Measurements from ENCODE around the gene CACNA1F.
A peak's percentile ranks its signal among the peaks of the same experiment; 100 is the strongest.

CACNA1F gene

DNA sequence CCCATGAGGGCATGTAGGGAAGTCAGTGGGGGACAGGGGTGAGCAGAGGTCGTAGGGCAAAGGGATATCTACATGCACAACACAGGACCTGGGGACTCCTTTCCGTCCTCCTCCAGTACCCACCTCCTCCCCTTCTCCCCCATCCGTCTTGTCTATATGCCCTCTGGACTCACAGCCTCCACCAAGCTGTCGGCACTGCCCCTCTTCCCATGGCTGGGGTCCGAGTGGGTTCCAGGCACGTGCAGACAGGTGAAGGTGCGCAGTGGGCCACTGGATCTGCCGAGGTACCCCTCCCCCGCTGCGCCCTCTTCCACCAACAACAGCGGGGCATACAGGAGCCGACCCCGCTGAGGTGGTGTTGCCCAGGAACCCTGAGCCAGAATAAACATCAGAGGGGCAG, 27.7 kb downstream of the CACNA1F start:
- no peak overlapping the region for H3K4me3 Mint-ChIP-seq
- TF ChIP-seq, protein P1, sequence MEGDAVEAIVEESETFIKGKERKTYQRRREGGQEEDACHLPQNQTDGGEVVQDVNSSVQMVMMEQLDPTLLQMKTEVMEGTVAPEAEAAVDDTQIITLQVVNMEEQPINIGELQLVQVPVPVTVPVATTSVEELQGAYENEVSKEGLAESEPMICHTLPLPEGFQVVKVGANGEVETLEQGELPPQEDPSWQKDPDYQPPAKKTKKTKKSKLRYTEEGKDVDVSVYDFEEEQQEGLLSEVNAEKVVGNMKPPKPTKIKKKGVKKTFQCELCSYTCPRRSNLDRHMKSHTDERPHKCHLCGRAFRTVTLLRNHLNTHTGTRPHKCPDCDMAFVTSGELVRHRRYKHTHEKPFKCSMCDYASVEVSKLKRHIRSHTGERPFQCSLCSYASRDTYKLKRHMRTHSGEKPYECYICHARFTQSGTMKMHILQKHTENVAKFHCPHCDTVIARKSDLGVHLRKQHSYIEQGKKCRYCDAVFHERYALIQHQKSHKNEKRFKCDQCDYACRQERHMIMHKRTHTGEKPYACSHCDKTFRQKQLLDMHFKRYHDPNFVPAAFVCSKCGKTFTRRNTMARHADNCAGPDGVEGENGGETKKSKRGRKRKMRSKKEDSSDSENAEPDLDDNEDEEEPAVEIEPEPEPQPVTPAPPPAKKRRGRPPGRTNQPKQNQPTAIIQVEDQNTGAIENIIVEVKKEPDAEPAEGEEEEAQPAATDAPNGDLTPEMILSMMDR (IDR thresholded peaks at IDR 0.05) = no peak
- H3K27me3 Mint-ChIP-seq (ENCODE audit: low read depth, poor library complexity) = peaks cover 10% of the 10 kb centered on the region
- H3K27ac Mint-ChIP-seq = no peak overlapping the region
- H3K9me3 Mint-ChIP-seq = peaks cover 41% of the 10 kb centered on the region
- peaks cover 4% of the 10 kb centered on the region for H3K4me1 Mint-ChIP-seq
- H3K36me3 Mint-ChIP-seq (ENCODE audit: low read depth) = no peaks in the 10 kb centered on the region
- DNase-seq = no peak

DNA sequence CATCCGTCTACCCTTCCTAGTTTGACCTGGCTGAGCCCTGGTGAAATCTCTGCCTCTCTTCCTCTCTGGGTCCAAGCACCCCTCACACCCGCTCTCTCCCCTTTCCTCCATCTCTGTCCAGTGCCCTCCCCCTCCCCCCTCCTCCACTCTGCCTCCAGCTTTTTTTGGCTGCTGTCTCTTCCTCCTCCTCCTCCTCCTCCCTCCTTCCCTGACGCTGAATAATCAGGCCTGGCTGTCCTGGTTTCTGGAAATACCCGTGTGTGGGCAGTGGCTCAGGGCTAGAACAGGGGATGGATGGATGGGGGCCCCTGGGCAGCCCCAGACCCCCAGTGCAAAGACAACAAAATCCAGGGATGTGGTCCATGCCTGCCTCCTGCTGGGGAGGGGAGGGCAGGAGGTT, 28.4 kb downstream of the CACNA1F start:
- TF ChIP-seq, protein P1 (IDR thresholded peaks at IDR 0.05) = no peak
- Mint-ChIP-seq H3K36me3 (ENCODE audit: low read depth) (no peaks in the 10 kb centered on the region), H3K4me3 (no peak overlapping the region), H3K9me3 (peaks cover 42% of the 10 kb centered on the region), H3K27ac (no peak overlapping the region), H3K4me1 (peaks cover 5% of the 10 kb centered on the region), H3K27me3 (ENCODE audit: low read depth, poor library complexity) (peaks cover 10% of the 10 kb centered on the region)
- DNase-seq = no peak

DNA sequence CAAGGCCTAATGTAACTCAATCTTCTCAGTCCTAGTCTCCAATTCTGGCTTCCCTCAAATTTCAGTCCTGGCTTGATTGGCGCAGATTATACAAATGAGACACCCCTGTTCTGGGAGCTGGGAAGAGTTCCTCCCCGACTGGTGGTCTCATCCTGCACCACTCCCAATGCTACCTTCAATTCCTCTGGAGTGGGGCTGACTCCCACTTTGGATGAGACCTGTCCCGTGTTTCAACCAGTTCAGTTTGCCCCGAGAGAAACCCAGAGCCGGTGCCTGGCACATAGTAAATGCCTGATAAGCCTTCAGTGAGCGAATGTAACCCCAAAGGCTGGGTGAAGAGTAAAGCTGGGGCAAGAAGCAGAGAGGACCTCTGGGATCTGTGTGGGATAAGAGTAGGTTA, 29.1 kb downstream of the CACNA1F start:
- H3K9me3 Mint-ChIP-seq = peaks cover 38% of the 10 kb centered on the region
- TF ChIP-seq, protein P1 (IDR thresholded peaks at IDR 0.05) = no peak
- H3K4me3 Mint-ChIP-seq = no peak overlapping the region
- H3K27me3 Mint-ChIP-seq (ENCODE audit: low read depth, poor library complexity) = peaks cover 16% of the 10 kb centered on the region
- peaks cover 5% of the 10 kb centered on the region for H3K4me1 Mint-ChIP-seq
- no peaks in the 10 kb centered on the region for H3K36me3 Mint-ChIP-seq (ENCODE audit: low read depth)
- H3K27ac Mint-ChIP-seq = no peak overlapping the region
- DNase-seq = no peak

DNA sequence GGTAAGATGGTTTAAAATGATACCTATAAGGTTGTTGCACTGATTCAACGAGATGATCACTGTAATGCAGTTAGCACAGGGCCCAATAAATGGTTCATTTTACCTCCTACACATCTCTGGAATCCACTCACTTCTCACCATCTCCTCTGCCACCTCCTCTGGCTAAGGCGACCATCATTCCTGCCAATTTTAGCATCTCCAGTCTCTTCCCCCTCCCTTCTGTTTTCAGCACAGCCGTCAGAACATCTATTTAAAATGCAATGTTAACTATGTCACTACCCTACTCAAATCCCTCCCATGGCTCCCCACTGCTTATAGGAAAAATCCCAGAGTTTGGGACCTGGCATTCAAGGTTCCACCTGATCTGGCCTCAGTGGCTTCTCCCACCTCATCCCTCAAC, 29.6 kb downstream of the CACNA1F start:
- TF ChIP-seq, protein P1 (IDR thresholded peaks at IDR 0.05) = no peak
- Mint-ChIP-seq H3K36me3 (ENCODE audit: low read depth) (no peaks in the 10 kb centered on the region), H3K27me3 (ENCODE audit: low read depth, poor library complexity) (peaks cover 20% of the 10 kb centered on the region), H3K4me1 (peaks cover 5% of the 10 kb centered on the region), H3K4me3 (no peak overlapping the region), H3K27ac (no peak overlapping the region), H3K9me3 (peaks cover 40% of the 10 kb centered on the region)
- DNase-seq = no peak

DNA sequence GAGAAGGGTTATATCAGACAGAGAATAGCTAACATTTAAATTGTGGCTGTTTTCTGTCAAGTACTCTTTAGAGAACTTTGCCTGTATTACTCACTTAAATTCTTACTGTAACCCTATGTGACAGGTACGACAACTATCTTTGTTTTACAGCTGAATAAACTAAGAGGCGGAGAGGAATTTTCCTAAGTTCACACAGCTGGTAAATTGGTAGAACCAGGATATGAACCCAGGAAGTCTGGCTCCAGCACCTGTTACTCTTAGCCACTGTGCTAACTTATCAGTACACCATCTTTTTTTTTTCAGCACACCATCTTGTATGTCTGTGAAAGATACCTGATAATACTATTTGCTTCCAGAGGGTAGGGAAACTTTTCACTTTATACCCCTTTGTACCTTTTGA, 31.1 kb downstream of the CACNA1F start:
- TF ChIP-seq, protein P1 (IDR thresholded peaks at IDR 0.05) = no peak
- Mint-ChIP-seq H3K27me3 (ENCODE audit: low read depth, poor library complexity) (peaks cover 35% of the 10 kb centered on the region), H3K4me1 (peaks cover 5% of the 10 kb centered on the region), H3K27ac (no peak overlapping the region), H3K4me3 (no peak overlapping the region), H3K36me3 (ENCODE audit: low read depth) (no peaks in the 10 kb centered on the region), H3K9me3 (peaks cover 45% of the 10 kb centered on the region)
- DNase-seq = no peak

DNA sequence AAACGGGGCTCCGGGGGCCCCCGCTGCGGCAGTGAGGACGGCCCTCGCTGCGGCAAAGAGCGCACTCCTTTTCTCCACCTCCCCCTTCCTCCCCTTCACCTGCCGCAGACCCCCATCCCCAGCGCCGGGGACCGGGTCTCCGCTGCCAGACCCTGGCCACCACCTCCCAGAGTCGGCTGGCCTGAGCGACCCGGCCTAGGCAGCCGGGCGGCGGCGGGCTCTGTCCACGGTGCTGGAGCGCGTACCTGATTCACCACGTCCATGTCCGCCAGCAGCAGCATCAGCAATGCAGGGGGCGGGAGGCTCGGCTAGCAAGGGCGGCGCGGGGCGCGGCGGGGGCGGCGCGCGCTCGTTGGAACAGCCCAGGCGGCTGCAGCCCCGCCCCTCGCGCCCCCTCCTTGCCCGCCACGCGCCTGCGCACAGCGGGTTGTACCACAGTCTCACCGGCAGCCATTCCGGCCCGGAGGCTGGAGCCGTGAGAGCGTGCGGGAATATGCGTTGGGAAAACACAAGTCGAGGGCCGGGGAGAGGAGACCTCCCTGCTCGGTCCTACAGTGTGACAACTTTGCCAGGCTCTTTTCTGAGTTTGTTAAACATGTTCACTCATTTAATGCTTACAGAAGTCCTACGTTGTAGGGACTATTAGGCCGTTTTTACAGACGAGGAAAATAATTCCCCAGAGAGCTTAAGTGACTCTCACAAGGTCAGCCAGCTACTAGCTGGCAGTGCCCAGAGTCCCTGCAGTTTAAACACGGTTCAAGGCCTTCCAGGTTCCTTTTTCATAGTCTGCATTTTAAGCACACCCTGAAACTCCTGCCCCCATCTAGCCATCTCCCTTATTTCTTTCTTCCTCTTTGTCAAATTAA, 33.0 kb downstream of the CACNA1F start, which contains the start of gene SYP:
Gene SYP, minus strand, starts transcription at position 288 of the 866 bp plus-strand sequence. Its CDS starts 7 bp downstream, at position 281.
- Mint-ChIP-seq H3K27me3 (ENCODE audit: low read depth, poor library complexity) (peaks cover 35% of the 10 kb centered on the region), H3K9me3 (peaks cover 54% of the 10 kb centered on the region), H3K27ac (no peak within 1 kb of the TSS), H3K4me3 (no peak within 1 kb of the TSS), H3K4me1 (peaks cover 5% of the 10 kb centered on the region), H3K36me3 (ENCODE audit: low read depth) (no peaks in the 10 kb centered on the region)
- peak; percentile 92 for DNase-seq
- TF ChIP-seq, protein P1 (IDR thresholded peaks at IDR 0.05) = no peak

Data from nephron progenitor cell (in vitro differentiated cells).